ENCODE measurements around the gene XG. TPM values are rescaled to one million over a fixed set of nuclear protein-coding genes. Genes with fewer than 3 reads are reported as not detected.

The XG gene
- total and polyA plus RNA-seq, 2 of the 8 experiments (the other 6 are each of a cell fraction or from before 2014, with no cell fraction given): 0.33 to 0.78 TPM

DNA sequence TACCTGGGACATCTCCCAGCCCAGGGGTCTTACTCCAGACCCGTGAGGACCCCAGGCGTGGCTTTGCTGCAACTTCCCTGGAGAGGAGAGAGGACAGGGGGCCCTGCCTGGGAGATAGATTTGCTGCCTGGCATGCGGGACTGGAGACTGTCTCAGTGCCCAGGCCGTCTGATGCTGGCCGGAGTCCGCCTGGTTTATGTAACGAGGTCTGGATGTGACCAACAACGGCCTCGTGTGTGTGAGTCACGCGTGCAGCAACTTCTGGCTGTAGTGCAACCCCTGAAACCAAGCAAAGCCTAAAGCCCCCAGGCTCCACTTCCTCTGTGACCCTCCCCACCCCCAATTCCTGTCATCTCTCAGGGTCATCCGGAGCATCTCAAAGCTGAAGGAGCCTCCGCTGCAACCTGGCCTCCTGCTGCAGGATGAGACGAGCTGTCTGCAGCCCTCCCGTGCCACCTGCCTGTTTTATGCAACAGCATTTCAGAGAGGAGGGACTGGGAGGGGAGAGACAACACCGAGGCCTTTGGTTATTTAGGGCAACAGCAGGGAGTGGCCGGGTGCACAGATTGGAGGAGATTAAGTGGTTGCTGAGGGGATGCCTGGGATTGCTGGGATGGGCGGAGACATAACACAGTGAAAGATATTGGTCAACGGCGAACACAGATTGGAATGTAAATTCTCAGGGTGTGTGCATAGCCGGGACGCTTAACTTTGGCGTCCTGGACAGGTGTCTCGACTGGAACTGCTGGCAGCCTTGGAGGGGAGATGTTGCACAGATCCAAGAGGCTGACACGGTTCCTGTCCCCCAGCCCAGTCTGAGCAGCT lies 16.0 kb downstream of the XG start:
- Histone ChIP-seq H2BK120ac (replicated peaks; ENCODE audit: low read depth, low read length) (no peak overlapping the region), H3K4me1 (replicated peaks in 1 of 4; ENCODE audit: control insufficient read depth in 3 of 4, insufficient read depth in 4 of 4, low read length in 3 of 4) (peaks cover 0 to 5% (median 4%) of the 10 kb centered on the region in 4 experiments; a peak in 4 of 7 replicates), H3K4me3 (ENCODE audit: extremely low read depth in 1 of 4, insufficient read depth in 2 of 4, low read depth in 3 of 4, low read length in 4 of 4) (no peak overlapping the region), H3K23ac (ENCODE audit: insufficient read length) (no peak overlapping the region), H3K27ac (ENCODE audit: low read depth, low read length) (no peak overlapping the region), H3K79me2 (ENCODE audit: control insufficient read depth in 1 of 2, insufficient read depth in 2 of 2, low read length in 2 of 2) (no peaks in the 10 kb centered on the region), H4K91ac (replicated peaks; ENCODE audit: insufficient read length, low read length) (peak overlapping the region; percentile 34), H2AFZ (ENCODE audit: low read length) (no peak overlapping the region), H3K14ac (ENCODE audit: insufficient read length) (no peak overlapping the region), H3K79me1 (ENCODE audit: low read depth, low read length) (no peaks in the 10 kb centered on the region), H2AK5ac (ENCODE audit: low read depth, low read length) (no peak overlapping the region), H2BK20ac (ENCODE audit: low read length) (no peak overlapping the region), H3K9ac (replicated peaks in 1 of 4; ENCODE audit: extremely low read depth in 1 of 4, low read depth in 3 of 4, low read length in 3 of 4) (no peak overlapping the region), H2BK12ac (ENCODE audit: low read depth, low read length) (no peak overlapping the region; the same call in 1 of the 2 replicates), H3K36me3 (ENCODE audit: control insufficient read depth in 2 of 4, insufficient read depth in 4 of 4, low read length in 3 of 4) (no peaks in the 10 kb centered on the region), H4K20me1 (replicated peaks in 1 of 2; ENCODE audit: control insufficient read depth in 1 of 2, insufficient read depth in 2 of 2, low read length in 2 of 2) (no peaks in the 10 kb centered on the region), H3K4me2 (ENCODE audit: insufficient read depth in 1 of 2, low read depth in 2 of 2, low read length in 2 of 2) (no peak overlapping the region), H4K8ac (ENCODE audit: extremely low read depth, insufficient read depth, low read length) (peak overlapping the region; percentile 0; the same call in 1 of the 2 replicates), H2BK15ac (ENCODE audit: low read length) (no peak overlapping the region), H3K56ac (replicated peaks; ENCODE audit: insufficient read length, low read depth, low read length) (no peak overlapping the region), H3K4ac (replicated peaks; ENCODE audit: insufficient read length, low read depth, low read length) (no peak overlapping the region), H4K5ac (ENCODE audit: insufficient read length, low read depth, low read length) (no peak overlapping the region), H3K9me3 (ENCODE audit: insufficient read depth in 2 of 2, low read depth in 1 of 2, low read length in 1 of 2) (no peaks in the 10 kb centered on the region), H3K18ac (ENCODE audit: extremely low read depth, low read length) (no peak overlapping the region; the same call in 1 of the 2 replicates), H2BK5ac (ENCODE audit: low read depth, low read length) (no peak overlapping the region), H3K27me3 (replicated peaks in 1 of 4; ENCODE audit: control insufficient read depth in 3 of 4, extremely low read depth in 1 of 4, insufficient read depth in 3 of 4, low read length in 3 of 4) (no peaks in the 10 kb centered on the region; a peak in 1 of 7 replicates), H3K23me2 (ENCODE audit: low read depth, low read length) (no peaks in the 10 kb centered on the region; the same call in 1 of the 2 replicates)
- DNase-seq (ENCODE audit: low read depth in 1 of 2, low spot score in 2 of 2) (no peak), FAIRE-seq (no peak)
- TF ChIP-seq, protein P1, sequence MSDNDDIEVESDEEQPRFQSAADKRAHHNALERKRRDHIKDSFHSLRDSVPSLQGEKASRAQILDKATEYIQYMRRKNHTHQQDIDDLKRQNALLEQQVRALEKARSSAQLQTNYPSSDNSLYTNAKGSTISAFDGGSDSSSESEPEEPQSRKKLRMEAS (IDR thresholded peaks at IDR 0.05): 0 out of 2 replicates have a peak, but pooled peaks have one; percentile 18
- no peak for TF ChIP-seq MAFK (IDR thresholded peaks at IDR 0.05; ENCODE audit: low read depth, low read length)
- POLR2A ChIA-PET (ENCODE audit: partially characterized antibody): no interaction called here
- CTCF ChIA-PET (ENCODE audit: partially characterized antibody): no interaction called here
- 89% methylated on average over 21 of the region's 25 CpGs; no CpG with 5 or more reads in 1 of the 2 experiments for WGBS, 2 experiments (ENCODE audit: extremely low coverage in 1 of 2, insufficient coverage in 1 of 2, insufficient read length in 1 of 2, insufficient replicate concordance in 2 of 2, low coverage in 1 of 2, low lambda C conversion rate in 2 of 2, missing lambda C conversion rate in 1 of 2)
